GM18909 (cell line): Measurements from ENCODE around the gene FAIM2.
A peak's percentile ranks its signal among the peaks of the same experiment; 100 is the strongest.

Experiments used
- ATAC-seq: cut with Tn5 transposase; IDR thresholded peaks from one replicate; pipeline ENCODE4 v1.9.1; 2021; ENCODE audit warnings: mild to moderate bottlenecking; ENCODE audit not compliant: unreplicated experiment, poor library complexity

FAIM2 gene

DNA sequence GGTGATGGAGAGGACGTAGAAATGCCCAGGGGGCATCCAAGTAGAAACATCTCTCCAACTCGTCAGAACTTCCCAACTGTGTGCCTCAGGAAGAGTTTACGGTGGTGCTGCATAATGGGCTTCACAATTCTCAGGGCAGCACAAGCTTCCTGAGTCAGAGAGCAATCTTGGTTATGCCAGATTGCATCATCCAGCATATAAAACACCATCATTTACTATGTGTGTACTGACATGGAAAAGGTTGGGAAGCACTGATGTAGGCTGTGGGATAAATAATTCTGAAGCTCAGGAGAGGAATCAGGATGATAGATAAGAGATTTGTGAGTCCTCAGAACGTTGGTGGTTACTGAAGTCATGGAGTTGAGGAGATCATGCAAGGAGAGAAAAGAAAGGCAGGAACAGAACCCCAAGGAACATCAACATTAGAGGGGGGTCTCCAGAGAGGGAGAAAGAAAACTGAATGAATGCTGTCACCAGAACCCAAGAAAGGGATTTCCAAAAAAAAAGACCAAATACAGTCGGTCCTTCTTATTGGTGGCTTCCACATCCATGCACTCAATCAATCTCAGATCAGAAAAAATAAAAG is 70.8 kb downstream of the FAIM2 start:
- no peak for ATAC-seq

DNA sequence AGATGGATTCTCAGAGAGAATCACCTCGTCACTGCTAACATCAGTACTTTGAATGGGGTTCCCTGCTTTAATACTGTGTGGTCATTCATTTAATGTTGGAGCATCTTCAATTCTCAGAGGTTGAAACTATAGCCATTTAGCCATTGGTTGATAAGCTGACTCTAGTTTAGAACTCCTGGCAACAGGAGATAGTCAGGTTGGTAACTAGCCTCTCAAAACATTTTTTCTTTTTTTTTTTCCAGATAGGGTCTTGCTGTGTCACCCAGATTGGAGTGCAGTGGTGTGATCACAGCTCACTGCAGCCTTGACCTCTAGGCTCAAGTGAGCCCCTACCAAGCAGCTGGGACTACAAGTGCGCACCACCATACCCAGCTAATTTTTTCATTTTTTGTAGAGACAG is 72.0 kb downstream of the FAIM2 start:
- no peak for ATAC-seq

DNA sequence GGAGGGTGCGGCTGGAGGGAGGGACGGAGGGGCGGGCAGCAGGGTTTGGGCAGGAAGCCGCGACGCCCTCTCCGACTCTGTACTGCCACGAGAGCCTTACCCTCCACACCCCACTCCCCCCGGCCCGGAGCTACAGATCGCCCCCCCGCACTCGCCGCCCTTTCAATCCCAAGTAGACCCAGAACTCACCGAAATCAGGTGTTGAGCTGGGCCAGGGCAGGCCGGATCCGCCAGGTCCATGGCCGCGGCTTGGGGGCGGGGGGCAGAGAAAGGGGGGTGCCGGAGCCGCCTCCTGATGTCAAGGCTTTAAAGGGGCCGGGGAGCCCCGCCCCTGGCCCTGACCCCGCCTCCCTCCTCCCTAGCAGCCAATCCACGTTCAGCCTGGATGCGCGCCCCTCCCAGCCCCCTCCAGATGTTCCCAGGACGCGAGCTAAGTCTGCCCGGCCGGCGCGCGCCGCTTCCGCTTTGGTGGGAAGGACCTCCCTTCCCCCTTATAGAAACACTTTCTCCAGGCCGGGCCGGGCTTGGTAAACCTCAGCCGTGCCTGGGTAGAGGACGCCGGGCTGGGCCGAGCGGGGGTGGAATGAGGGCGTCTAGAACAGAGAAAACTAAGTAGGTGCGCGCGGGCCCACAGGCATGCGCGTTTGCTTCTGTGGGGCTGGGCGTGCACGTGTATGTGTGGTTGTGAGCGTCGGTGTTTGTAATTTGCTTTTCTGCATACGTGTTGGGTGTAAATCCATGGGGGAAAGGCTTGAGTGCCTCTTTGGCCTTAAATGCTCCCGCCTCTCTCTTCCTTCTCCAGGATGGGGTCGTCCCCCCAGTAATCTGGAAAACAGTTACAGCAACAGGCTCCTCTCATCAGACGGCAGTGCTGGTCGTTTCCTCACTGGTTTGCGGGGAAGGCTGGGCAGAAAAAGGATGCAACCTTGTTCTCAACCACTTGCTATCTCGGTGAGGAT is 75.3 kb downstream of the FAIM2 start, which contains the start of gene NCKAP5L:
TSS of gene NCKAP5L (minus strand) at position 281 of the 959 bp plus-strand sequence. CDS start 24,369 bp downstream, outside the sequence.
- ATAC-seq, result peak; percentile 85

DNA sequence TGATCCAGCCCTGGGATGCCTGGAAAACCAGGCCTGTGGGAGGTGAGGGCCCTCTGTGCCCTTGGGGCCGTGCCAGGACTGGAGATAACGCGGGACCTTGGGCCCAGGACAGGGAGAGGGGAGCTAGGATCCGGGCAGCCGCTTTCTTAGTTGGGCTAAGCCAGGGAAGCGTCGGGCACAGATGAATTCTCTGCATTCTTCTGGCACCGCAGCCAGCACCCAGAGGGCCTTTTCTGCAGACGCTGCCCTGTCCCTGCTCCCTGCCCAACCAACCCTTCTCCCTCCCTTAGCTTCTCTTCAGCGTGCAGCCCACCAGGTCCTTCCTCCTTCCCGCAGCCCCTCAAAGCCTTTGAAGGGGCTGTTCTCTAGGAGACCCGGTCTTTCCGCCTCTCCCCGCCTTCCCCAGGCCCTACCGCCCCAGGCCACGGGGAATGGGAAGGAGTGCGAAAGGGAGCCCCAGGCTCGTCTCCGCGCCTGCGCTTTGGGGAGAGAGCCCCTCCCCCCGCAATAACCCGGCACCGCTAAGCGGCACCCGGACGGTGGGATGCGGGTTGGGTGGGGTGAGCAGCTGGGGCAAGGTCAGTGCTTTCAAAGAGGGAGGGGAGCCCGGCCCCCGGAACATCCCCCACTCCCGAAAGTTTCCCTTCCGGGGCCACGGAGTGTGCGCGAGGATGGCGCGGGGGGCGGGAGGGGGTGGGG is 76.2 kb downstream of the FAIM2 start:
- peak; percentile 17 for ATAC-seq

DNA sequence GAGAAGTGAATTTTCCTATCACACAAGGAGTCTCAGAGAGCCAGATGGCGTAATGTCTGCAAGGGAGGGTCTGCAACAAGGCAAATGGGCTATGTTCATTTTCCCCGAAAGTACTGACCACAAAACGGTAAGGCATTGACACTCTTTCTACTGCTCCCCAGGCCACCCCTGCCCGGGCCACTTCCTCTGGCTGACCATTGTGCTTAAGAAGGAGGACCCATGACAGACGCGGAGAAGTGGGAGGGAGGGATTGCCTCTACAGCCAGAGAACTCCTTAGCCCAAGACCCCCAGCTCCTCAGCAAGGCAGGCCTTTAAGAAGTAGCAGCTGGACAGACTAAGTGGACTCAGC is 76.7 kb downstream of the FAIM2 start:
- no peak for ATAC-seq

DNA sequence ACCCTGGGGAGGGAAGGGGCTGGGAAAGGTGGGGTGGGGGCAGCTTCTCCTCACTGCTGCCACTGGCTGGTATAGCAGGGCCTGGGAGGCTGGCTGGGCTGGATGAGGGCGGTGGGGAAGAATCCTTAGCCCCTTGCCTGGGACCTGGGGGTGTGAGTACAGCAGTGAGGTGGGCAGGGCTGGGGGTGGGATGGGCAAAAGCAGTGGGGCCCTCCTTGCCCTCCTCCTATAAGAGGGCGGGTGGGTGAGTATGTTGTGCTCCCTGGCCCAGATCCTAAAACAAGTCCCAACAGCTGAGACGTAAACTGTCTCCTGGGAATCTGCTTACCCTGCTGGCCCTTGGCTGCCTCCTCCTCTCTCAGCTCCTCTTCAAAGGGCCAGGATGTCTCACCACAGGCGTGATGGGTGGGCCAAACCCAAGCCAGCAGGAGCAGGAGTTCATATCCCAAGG is 77.7 kb downstream of the FAIM2 start:
- no peak for ATAC-seq

DNA sequence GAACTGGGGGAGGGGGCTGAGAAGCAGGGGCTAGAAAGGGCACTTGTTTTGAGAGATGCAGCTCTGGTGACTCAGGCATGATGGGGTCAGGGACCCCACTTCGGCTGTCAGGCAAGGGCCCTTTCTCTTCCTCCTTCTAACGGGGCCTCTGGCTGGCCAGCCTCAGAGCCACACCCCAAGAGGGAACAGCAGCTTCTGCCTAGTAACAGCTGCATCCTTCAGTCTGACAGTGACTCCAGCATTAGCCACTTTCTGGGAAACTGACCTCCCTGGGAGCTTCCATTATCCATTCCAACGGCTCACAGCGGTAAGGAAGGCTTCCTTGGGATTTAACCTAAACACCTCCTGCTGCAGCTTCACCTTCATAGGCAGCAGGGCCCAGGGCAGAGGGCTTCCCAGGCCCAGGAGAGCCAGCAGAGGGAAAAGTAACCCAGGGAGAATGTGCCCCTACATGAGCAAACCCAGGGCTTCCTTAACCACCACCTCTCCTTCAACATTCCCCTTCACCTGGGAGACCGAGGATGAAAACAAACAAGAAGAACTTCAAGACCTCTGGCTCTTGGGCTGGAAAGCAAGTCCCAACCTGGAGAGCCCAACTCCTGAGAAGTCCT is 78.2 kb downstream of the FAIM2 start:
- no peak for ATAC-seq

DNA sequence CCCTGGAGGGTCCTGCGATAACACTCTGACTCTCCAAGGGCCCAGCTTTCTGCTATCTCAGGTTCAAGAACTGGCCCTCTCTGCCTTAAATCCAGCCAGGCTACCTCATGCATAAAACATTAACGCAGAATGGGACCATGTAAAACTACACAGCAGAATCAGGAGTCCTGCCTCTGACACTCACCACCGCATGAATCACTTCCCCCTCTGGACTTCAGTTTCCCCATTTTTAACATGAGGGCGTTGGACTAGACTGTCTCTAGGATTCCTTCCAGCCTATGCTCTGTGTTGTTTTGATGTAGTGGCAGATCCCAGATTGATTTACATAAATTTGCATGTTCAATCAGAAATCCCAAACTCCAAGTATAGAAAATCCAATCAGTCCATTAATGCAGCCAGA is 78.8 kb downstream of the FAIM2 start:
- ATAC-seq, result no peak

DNA sequence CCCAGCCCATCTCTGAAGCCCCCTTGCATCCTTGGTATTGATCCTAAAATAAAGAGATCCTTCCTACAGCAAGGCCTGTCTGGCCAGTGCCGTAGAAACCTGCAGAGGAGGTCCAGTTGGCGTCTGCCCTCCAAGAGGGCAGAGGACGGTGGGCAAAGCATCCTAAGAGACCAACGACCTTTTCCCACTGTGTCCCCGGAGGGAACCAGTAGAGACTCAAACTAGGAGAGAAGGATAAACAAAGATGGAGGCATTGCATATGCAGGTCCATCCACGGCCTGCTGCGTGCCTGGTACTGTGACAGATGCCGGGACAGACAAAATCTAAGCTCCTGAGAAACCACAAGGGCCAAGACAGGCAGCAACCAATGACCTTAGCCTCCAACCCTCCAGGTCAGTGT is 79.3 kb downstream of the FAIM2 start:
- ATAC-seq, result no peak

DNA sequence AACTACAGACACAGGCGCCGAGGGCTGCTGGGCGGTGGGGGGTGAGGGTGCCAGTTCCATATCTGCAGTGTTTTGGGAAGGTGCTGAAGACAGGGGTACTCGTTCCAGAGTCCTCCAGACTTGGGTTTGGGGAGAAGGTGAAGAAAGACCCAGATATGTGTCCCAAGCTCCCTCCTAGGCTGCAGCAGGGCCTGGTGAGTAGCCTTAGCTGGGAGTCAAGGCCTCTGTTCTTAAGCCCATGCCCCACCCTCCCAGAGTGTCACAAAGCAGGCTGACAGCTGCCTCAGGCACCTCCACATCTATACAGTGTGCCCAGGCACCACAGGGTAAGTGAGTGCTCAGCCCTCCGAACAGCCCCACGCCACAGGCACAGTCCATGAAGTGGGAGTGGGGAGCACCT is 79.7 kb downstream of the FAIM2 start:
- no peak for ATAC-seq

DNA sequence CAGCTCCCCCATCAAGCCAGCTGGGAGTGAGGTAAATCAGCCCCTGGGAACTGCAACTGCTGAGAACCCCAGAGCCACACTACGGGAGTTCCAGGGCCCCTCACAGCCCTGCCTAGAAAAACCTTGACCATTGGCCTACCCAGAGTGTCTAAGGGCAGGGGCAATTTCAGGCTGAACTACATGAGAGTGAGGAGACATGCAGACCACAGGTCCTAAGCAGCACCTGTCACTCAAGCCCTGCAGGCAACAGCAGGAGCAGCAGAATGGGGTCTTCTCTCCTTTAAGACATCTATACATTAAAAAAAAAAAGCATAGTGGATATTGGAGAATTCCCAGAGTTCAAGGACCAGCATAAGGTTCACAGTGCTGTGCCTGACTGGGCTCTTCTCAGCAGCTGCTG is 80.3 kb downstream of the FAIM2 start:
- no peak for ATAC-seq

DNA sequence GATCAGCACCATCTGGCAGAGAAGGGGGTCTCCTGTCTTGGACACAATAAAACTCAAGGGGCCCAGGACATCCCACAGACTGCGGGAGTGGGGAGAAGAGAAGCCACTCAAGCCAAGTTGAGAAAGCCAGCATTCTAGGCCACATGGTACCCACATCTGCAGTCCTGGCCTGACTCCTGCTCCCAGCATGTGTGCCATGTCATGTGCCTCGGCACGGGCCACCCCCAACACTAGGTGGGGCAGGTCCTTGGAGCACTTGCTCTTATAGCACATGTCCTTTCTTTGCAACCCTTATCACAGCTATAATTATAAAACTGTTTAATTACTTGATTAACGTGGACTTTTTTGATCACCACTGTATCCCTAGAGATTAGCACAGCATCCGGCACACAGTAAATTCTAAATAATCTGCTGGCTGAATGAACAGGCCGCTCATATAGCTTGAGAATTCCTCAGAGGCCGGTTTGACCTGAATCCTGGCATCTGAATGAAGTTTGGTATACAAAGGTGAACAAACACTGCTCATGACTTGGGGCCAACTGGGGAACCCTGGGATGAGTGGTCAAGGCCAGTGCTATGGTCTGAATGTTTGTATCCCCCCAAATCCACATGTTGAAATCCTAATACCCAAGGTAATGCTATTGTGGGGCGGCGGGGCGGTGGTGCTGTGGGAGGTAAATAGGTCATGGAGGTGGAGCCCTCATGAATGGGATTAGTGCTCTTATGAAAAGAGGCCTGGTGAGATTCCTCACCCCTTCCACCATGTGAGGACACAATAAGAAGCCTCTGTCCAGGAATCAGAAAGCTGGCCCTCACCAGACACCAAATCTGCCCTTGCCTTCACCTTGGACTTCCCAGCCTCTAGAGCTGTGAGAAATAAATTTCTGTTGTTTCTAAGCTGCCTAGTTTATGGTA is 82.1 kb downstream of the FAIM2 start:
- ATAC-seq, result no peak

DNA sequence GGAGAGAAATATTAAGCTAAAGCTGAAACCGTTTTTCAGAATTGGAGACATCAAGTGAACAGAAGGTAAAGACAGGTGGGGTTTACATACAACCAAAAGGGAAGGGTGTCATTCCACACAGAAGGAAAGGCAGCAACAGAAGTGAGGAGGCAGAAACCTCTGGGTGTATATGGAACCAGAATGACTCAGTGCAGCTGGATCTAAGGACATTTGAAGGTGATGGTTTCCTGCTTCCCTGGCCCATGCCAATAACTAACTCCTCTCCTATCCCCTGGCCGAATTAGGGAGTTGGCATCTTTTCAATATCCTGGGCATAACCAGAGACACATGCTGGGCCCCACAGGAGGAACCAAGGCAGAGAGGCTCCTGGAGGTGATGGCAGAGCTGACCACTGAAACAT is 83.9 kb downstream of the FAIM2 start:
- ATAC-seq, result no peak

DNA sequence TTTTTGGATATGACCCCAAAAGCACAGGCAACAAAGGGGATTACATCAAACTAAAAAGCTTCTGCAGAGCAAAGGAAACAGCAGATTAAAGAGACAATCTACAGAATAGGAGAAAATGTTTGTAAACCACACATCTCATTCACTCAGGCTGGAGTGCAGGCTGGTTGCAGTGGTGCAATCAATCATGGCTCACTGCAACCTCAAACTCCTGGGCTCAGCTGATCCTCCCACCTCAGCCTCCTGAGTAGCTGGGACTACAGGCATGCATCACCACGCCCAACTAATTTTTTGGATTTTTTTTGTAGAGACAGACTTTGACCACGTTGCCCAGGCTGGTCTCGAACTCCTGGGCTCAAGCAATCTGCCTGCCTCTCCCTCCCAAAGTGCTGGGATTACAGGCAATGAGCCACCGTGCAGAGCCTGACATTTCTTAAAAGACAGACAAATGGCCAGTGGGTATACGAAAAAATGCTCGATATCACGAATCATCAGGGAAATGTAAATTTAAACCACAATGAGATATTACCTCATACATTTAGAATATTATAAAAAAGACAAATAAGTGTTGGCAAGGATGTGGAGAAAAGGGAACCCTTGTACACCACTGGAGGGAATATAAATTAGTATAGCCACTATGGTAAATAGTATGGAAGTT is 85.3 kb downstream of the FAIM2 start:
- ATAC-seq, result no peak
